Measurements from ENCODE around the gene SRRM2. TPM values are rescaled to one million over a fixed set of nuclear protein-coding genes. Genes with fewer than 3 reads are reported as not detected.

The SRRM2 gene
- total and polyA plus RNA-seq, 9 of the 15 experiments (the other 6 are each of a cell fraction or from before 2014, with no cell fraction given): 26.7 to 563 (median 81.1) TPM

DNA sequence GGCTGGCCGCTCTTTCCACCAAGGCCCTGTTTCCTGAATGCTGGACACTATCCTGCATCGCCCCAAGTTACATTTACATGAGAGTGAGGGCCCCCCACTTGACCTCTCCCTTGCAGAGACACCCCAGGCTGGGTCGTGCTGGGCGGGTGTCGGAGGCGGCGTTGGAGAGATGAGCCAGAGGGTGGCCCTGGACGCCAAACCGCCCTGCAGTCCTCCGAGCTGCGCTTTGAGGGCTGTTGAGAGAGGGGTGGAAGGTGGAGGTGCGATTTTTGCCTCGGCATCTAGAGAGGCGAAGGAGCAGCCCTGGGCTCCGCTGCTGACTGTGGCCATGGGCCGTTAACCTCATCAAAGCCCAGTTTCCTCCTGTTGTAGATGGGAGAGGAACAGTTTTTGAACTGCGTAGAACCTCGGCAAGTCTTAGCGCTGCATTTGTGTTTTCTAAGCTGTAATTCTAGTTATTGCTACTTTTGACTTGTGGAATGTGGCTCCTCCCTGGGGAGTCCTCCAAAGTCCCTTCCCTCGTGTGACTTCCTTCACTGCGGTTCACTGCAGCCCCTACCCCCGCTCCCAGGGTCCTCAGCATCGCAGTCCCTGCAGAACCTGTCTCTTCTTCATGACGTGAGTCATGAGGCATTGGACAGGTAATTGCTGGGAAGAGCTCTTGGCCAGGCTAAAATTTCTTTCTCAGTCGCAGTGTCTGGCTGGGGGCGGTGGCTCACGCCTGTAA is 25.6 kb downstream of the SRRM2 start (continued):
- TF ChIP-seq CHD1 (IDR thresholded peaks at IDR 0.05; ENCODE audit: low read length): peak; percentile 39
- TF ChIP-seq, protein P1, sequence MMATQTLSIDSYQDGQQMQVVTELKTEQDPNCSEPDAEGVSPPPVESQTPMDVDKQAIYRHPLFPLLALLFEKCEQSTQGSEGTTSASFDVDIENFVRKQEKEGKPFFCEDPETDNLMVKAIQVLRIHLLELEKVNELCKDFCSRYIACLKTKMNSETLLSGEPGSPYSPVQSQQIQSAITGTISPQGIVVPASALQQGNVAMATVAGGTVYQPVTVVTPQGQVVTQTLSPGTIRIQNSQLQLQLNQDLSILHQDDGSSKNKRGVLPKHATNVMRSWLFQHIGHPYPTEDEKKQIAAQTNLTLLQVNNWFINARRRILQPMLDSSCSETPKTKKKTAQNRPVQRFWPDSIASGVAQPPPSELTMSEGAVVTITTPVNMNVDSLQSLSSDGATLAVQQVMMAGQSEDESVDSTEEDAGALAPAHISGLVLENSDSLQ (IDR thresholded peaks at IDR 0.05): no peak
- TF ChIP-seq L3MBTL2 (IDR thresholded peaks at IDR 0.05): 0 out of 2 replicates have a peak, but pooled peaks have one; percentile 27
- TF ChIP-seq BACH1 (tag; IDR thresholded peaks at IDR 0.05): no peak
- TF ChIP-seq ZNF224 (CRISPR knock-in tag; IDR thresholded peaks at IDR 0.05): 0 out of 2 replicates have a peak, but pooled peaks have one; percentile 0
- peak; percentile 53 for TF ChIP-seq POLR2A (conservative IDR thresholded peaks at IDR 0.05)
- 0 out of 2 replicates have a peak, but pooled peaks have one; percentile 15 for TF ChIP-seq DMBX1 (CRISPR knock-in tag; IDR thresholded peaks at IDR 0.05; ENCODE audit: borderline replicate concordance)
- TF ChIP-seq, protein P2, sequence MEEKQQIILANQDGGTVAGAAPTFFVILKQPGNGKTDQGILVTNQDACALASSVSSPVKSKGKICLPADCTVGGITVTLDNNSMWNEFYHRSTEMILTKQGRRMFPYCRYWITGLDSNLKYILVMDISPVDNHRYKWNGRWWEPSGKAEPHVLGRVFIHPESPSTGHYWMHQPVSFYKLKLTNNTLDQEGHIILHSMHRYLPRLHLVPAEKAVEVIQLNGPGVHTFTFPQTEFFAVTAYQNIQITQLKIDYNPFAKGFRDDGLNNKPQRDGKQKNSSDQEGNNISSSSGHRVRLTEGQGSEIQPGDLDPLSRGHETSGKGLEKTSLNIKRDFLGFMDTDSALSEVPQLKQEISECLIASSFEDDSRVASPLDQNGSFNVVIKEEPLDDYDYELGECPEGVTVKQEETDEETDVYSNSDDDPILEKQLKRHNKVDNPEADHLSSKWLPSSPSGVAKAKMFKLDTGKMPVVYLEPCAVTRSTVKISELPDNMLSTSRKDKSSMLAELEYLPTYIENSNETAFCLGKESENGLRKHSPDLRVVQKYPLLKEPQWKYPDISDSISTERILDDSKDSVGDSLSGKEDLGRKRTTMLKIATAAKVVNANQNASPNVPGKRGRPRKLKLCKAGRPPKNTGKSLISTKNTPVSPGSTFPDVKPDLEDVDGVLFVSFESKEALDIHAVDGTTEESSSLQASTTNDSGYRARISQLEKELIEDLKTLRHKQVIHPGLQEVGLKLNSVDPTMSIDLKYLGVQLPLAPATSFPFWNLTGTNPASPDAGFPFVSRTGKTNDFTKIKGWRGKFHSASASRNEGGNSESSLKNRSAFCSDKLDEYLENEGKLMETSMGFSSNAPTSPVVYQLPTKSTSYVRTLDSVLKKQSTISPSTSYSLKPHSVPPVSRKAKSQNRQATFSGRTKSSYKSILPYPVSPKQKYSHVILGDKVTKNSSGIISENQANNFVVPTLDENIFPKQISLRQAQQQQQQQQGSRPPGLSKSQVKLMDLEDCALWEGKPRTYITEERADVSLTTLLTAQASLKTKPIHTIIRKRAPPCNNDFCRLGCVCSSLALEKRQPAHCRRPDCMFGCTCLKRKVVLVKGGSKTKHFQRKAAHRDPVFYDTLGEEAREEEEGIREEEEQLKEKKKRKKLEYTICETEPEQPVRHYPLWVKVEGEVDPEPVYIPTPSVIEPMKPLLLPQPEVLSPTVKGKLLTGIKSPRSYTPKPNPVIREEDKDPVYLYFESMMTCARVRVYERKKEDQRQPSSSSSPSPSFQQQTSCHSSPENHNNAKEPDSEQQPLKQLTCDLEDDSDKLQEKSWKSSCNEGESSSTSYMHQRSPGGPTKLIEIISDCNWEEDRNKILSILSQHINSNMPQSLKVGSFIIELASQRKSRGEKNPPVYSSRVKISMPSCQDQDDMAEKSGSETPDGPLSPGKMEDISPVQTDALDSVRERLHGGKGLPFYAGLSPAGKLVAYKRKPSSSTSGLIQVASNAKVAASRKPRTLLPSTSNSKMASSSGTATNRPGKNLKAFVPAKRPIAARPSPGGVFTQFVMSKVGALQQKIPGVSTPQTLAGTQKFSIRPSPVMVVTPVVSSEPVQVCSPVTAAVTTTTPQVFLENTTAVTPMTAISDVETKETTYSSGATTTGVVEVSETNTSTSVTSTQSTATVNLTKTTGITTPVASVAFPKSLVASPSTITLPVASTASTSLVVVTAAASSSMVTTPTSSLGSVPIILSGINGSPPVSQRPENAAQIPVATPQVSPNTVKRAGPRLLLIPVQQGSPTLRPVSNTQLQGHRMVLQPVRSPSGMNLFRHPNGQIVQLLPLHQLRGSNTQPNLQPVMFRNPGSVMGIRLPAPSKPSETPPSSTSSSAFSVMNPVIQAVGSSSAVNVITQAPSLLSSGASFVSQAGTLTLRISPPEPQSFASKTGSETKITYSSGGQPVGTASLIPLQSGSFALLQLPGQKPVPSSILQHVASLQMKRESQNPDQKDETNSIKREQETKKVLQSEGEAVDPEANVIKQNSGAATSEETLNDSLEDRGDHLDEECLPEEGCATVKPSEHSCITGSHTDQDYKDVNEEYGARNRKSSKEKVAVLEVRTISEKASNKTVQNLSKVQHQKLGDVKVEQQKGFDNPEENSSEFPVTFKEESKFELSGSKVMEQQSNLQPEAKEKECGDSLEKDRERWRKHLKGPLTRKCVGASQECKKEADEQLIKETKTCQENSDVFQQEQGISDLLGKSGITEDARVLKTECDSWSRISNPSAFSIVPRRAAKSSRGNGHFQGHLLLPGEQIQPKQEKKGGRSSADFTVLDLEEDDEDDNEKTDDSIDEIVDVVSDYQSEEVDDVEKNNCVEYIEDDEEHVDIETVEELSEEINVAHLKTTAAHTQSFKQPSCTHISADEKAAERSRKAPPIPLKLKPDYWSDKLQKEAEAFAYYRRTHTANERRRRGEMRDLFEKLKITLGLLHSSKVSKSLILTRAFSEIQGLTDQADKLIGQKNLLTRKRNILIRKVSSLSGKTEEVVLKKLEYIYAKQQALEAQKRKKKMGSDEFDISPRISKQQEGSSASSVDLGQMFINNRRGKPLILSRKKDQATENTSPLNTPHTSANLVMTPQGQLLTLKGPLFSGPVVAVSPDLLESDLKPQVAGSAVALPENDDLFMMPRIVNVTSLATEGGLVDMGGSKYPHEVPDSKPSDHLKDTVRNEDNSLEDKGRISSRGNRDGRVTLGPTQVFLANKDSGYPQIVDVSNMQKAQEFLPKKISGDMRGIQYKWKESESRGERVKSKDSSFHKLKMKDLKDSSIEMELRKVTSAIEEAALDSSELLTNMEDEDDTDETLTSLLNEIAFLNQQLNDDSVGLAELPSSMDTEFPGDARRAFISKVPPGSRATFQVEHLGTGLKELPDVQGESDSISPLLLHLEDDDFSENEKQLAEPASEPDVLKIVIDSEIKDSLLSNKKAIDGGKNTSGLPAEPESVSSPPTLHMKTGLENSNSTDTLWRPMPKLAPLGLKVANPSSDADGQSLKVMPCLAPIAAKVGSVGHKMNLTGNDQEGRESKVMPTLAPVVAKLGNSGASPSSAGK (IDR thresholded peaks at IDR 0.05): peak; percentile 47; the same call in 1 of the 2 replicates
- peak; percentile 79 for TF ChIP-seq ZNF263 (CRISPR knock-in tag; IDR thresholded peaks at IDR 0.05; ENCODE audit: borderline replicate concordance)
- TF ChIP-seq CCAR2 (IDR thresholded peaks at IDR 0.05; ENCODE audit: low read depth, low read length): no peak
- 0 out of 2 replicates have a peak, but pooled peaks have one; percentile 1 for TF ChIP-seq ZBTB7A (IDR thresholded peaks at IDR 0.05; ENCODE audit: borderline replicate concordance, control insufficient read depth, low read depth, low read length)
- TF ChIP-seq ZNF75A (CRISPR knock-in tag; IDR thresholded peaks at IDR 0.05): 0 out of 2 replicates have a peak, but pooled peaks have one; percentile 27
- peak in 1 of 2 experiments; percentile 28; a peak in 1 of 4 replicates for TF ChIP-seq FOXA3 (CRISPR knock-in tag; conservative IDR thresholded peaks at IDR 0.05 in 1 of 2, IDR thresholded peaks at IDR 0.05 in 1 of 2)
